NCI-H82 treated with DMSO at 0.1 percent for 48 hours (cell line): ENCODE results near the gene ZDHHC8.

Experiments used
- DNase-seq: peaks from one replicate; lab custom pipeline; 2025; ENCODE audit not compliant: unreplicated experiment; lab: John Stamatoyannopoulos, UW

ZDHHC8 gene

GRCh38 chr22:20128902-20129746 is 2.5 kb upstream of the ZDHHC8 start:
- DNase-seq: no peak

GRCh38 chr22:20129747-20130014 is 1.9 kb upstream of the ZDHHC8 start:
- DNase-seq: no peak

GRCh38 chr22:20130319-20130718 is 1.3 kb upstream of the ZDHHC8 start:
- no peak for DNase-seq

GRCh38 chr22:20130731-20131596 is 640 bp upstream of the ZDHHC8 start:
- DNase-seq: no peak

- no peak for DNase-seq
Measured at GRCh38 chr22:20131859-20132685, 468 bp downstream of the ZDHHC8 start.

GRCh38 chr22:20132686-20133246 is 1.2 kb downstream of the ZDHHC8 start:
- no peak for DNase-seq

- DNase-seq: no peak
Measured at GRCh38 chr22:20133930-20134549, 2.4 kb downstream of the ZDHHC8 start.

GRCh38 chr22:20135265-20135664 is 3.7 kb downstream of the ZDHHC8 start:
- no peak for DNase-seq

GRCh38 chr22:20135806-20136602 is 4.4 kb downstream of the ZDHHC8 start:
- DNase-seq: no peak

- DNase-seq: no peak
Measured at GRCh38 chr22:20136603-20136873, 4.9 kb downstream of the ZDHHC8 start.

GRCh38 chr22:20137113-20137512 is 5.5 kb downstream of the ZDHHC8 start:
- DNase-seq: no peak

GRCh38 chr22:20137671-20138416 is 6.2 kb downstream of the ZDHHC8 start:
- DNase-seq: no peak

GRCh38 chr22:20138417-20138738 is 6.8 kb downstream of the ZDHHC8 start:
- DNase-seq: no peak

GRCh38 chr22:20138868-20139267 is 7.3 kb downstream of the ZDHHC8 start:
- no peak for DNase-seq

- DNase-seq: no peak
Measured at GRCh38 chr22:20139391-20140106, 7.9 kb downstream of the ZDHHC8 start.

GRCh38 chr22:20140107-20140445 is 8.5 kb downstream of the ZDHHC8 start:
- DNase-seq: no peak

GRCh38 chr22:20140521-20140964 is 8.9 kb downstream of the ZDHHC8 start:
- no peak for DNase-seq

- no peak for DNase-seq
Measured at GRCh38 chr22:20141186-20142077, 9.8 kb downstream of the ZDHHC8 start.
